HUES64 (cell line): Measurements from ENCODE around the gene WDR88.

Experiments used
- H3K27ac ChIP-seq: 2 replicates; pipeline ENCODE4 v1.7.0; 2013; ENCODE audit warnings: low read depth, low read length, inconsistent platforms
- H3K27me3 ChIP-seq: 2 replicates; pipeline ENCODE4 v1.6.1; 2013; ENCODE audit warnings: mild to moderate bottlenecking, low read length; ENCODE audit not compliant: insufficient read depth
- H3K36me3 ChIP-seq: 2 replicates; pipeline ENCODE4 v1.6.1; 2013; ENCODE audit warnings: mild to moderate bottlenecking, low read length; ENCODE audit not compliant: insufficient read depth
- H3K4me1 ChIP-seq: 2 replicates; pipeline ENCODE4 v1.6.1; 2013; ENCODE audit warnings: mild to moderate bottlenecking, low read length, moderate library complexity; ENCODE audit not compliant: insufficient read depth
- H3K4me3 ChIP-seq: 2 replicates; pipeline ENCODE4 v1.5.1; 2013; ENCODE audit warnings: mild to moderate bottlenecking, low read length, moderate library complexity
- H3K9ac ChIP-seq: 2 replicates; pipeline ENCODE4 v1.6.1; 2013; ENCODE audit warnings: mild to moderate bottlenecking, low read depth, low read length
- H3K9me3 ChIP-seq: 2 replicates; pipeline ENCODE4 v1.6.1; 2013; ENCODE audit warnings: low read depth, low read length; ENCODE audit not compliant: insufficient read depth
- WGBS: fragments of 150-250, 120-280 bp; methylation state at CpG from one replicate; pipeline ENCODE4 v1.1.7; 2013; ENCODE audit warnings: missing lambda C conversion rate; 5-methylcytosine and 5-hydroxymethylcytosine counted together

The WDR88 gene

GRCh38 chr19:33199441-33200265 is 67.7 kb downstream of the WDR88 start:
- H3K9me3 ChIP-seq, result no peaks in the 10 kb centered on the region
- no peak overlapping the region for H3K4me3 ChIP-seq
- no peaks in the 10 kb centered on the region for H3K4me1 ChIP-seq
- no peak overlapping the region for H3K9ac ChIP-seq
- H3K27me3 ChIP-seq, result peaks cover 10% of the 10 kb centered on the region
- H3K27ac ChIP-seq, result no peak overlapping the region
- 79% methylated on average over 8 of the region's 8 CpGs for WGBS
- H3K36me3 ChIP-seq, result peaks cover 7% of the 10 kb centered on the region; the same call in 1 of the 2 replicates

GRCh38 chr19:33201473-33201872 is 69.6 kb downstream of the WDR88 start:
- H3K27me3 ChIP-seq, result no peaks in the 10 kb centered on the region
- no peaks in the 10 kb centered on the region for H3K9me3 ChIP-seq
- no peak overlapping the region for H3K27ac ChIP-seq
- H3K36me3 ChIP-seq, result peaks cover 15% of the 10 kb centered on the region
- no peak overlapping the region for H3K4me3 ChIP-seq
- H3K9ac ChIP-seq, result no peak overlapping the region
- 96% methylated on average over 6 of the region's 6 CpGs for WGBS
- no peaks in the 10 kb centered on the region for H3K4me1 ChIP-seq

- 95% methylated on average over 15 of the region's 15 CpGs for WGBS
- H3K9ac ChIP-seq, result no peak overlapping the region
- no peak overlapping the region for H3K4me3 ChIP-seq
- no peaks in the 10 kb centered on the region for H3K9me3 ChIP-seq
- peaks cover 17% of the 10 kb centered on the region for H3K36me3 ChIP-seq
- H3K4me1 ChIP-seq, result no peaks in the 10 kb centered on the region
- H3K27ac ChIP-seq, result no peak overlapping the region
- H3K27me3 ChIP-seq, result no peaks in the 10 kb centered on the region
These were observed 70.1 kb downstream of the WDR88 start for GRCh38 chr19:33201886-33202545.

- no peak overlapping the region for H3K27ac ChIP-seq
- H3K9me3 ChIP-seq, result no peaks in the 10 kb centered on the region
- peaks cover 17% of the 10 kb centered on the region for H3K36me3 ChIP-seq
- H3K4me1 ChIP-seq, result no peaks in the 10 kb centered on the region
- no peak overlapping the region for H3K9ac ChIP-seq
- no peak overlapping the region for H3K4me3 ChIP-seq
- 90% methylated on average over 27 of the region's 27 CpGs for WGBS
- no peaks in the 10 kb centered on the region for H3K27me3 ChIP-seq
These were observed 70.9 kb downstream of the WDR88 start for GRCh38 chr19:33202546-33203507.

GRCh38 chr19:33203529-33203928 is 71.6 kb downstream of the WDR88 start:
- Histone ChIP-seq H3K27ac (no peak overlapping the region), H3K27me3 (no peaks in the 10 kb centered on the region), H3K36me3 (peaks cover 17% of the 10 kb centered on the region), H3K4me3 (no peak overlapping the region), H3K9me3 (no peaks in the 10 kb centered on the region), H3K4me1 (no peaks in the 10 kb centered on the region), H3K9ac (no peak overlapping the region)
- WGBS, result 94% methylated on average over 6 of the region's 6 CpGs

- H3K36me3 ChIP-seq, result peaks cover 17% of the 10 kb centered on the region
- 92% methylated on average over 32 of the region's 32 CpGs for WGBS
- no peaks in the 10 kb centered on the region for H3K9me3 ChIP-seq
- H3K4me3 ChIP-seq, result no peak overlapping the region
- H3K4me1 ChIP-seq, result no peaks in the 10 kb centered on the region
- H3K9ac ChIP-seq, result no peak overlapping the region
- no peaks in the 10 kb centered on the region for H3K27me3 ChIP-seq
- no peak overlapping the region for H3K27ac ChIP-seq
These were observed 72.4 kb downstream of the WDR88 start for GRCh38 chr19:33204136-33204973.

- H3K36me3 ChIP-seq, result peaks cover 17% of the 10 kb centered on the region
- 96% methylated on average over 27 of the region's 27 CpGs for WGBS
- no peaks in the 10 kb centered on the region for H3K27me3 ChIP-seq
- no peaks in the 10 kb centered on the region for H3K4me1 ChIP-seq
- H3K27ac ChIP-seq, result no peak overlapping the region
- no peaks in the 10 kb centered on the region for H3K9me3 ChIP-seq
- no peak overlapping the region for H3K9ac ChIP-seq
- H3K4me3 ChIP-seq, result no peak overlapping the region
These were observed 73.2 kb downstream of the WDR88 start for GRCh38 chr19:33205110-33205509.

GRCh38 chr19:33205531-33206260 is 73.8 kb downstream of the WDR88 start:
- H3K4me1 ChIP-seq, result no peaks in the 10 kb centered on the region
- H3K27ac ChIP-seq, result no peak overlapping the region
- H3K27me3 ChIP-seq, result no peaks in the 10 kb centered on the region
- H3K36me3 ChIP-seq, result peaks cover 17% of the 10 kb centered on the region
- WGBS, result 95% methylated on average over 64 of the region's 64 CpGs
- H3K9ac ChIP-seq, result no peak overlapping the region
- no peak overlapping the region for H3K4me3 ChIP-seq
- no peaks in the 10 kb centered on the region for H3K9me3 ChIP-seq

- Histone ChIP-seq H3K4me3 (no peak overlapping the region), H3K27ac (no peak overlapping the region), H3K9ac (no peak overlapping the region), H3K9me3 (no peaks in the 10 kb centered on the region), H3K36me3 (peaks cover 17% of the 10 kb centered on the region), H3K4me1 (no peaks in the 10 kb centered on the region), H3K27me3 (no peaks in the 10 kb centered on the region)
- 95% methylated on average over 38 of the region's 38 CpGs for WGBS
These were observed 74.5 kb downstream of the WDR88 start for GRCh38 chr19:33206261-33207039.
